Stimulated activated CD8-positive, alpha-beta memory T cell treated with anti-CD3 and anti-CD28 coated beads, Interleukin-12 subunit alpha, Interleukin-12 subunit beta, amount 100 ng/mL, for 24 hours (primary cell): ENCODE data around the gene ACP4.
"Not testable (repeated sequence)": the region's sequence is repeated elsewhere in the genome, so short reads cannot be mapped to it uniquely, and the experiment has no call there.

ENCODE experiments used
- DNase-seq: peaks from one replicate; pipeline ENCODE4 v3.0.0-alpha.2; 2020; ENCODE audit errors: extremely low read depth

ACP4 gene

GRCh38 chr19:50777261-50777660, 13.0 kb upstream of the ACP4 start:
- no peak for DNase-seq

- no peak for DNase-seq
Observed at GRCh38 chr19:50777830-50778303, 12.3 kb upstream of the ACP4 start.

- DNase-seq = no peak
Observed at GRCh38 chr19:50778906-50779430, 11.2 kb upstream of the ACP4 start.

- DNase-seq = no peak
Observed at GRCh38 chr19:50779504-50780457, 10.4 kb upstream of the ACP4 start.

- DNase-seq = no peak
Observed at GRCh38 chr19:50780753-50781435, 9.3 kb upstream of the ACP4 start.

- DNase-seq = not testable (repeated sequence)
Observed at GRCh38 chr19:50783848-50784152, 6.4 kb upstream of the ACP4 start.

- no peak for DNase-seq
Observed at GRCh38 chr19:50784710-50785109, 5.5 kb upstream of the ACP4 start.

- DNase-seq = no peak
Observed at GRCh38 chr19:50785329-50785728, 4.9 kb upstream of the ACP4 start.

- no peak for DNase-seq
Observed at GRCh38 chr19:50790922-50791467, 780 bp downstream of the ACP4 start.

- no peak for DNase-seq
Observed at GRCh38 chr19:50791594-50792271, 1.5 kb downstream of the ACP4 start.

- no peak for DNase-seq
Observed at GRCh38 chr19:50792272-50793250, 2.3 kb downstream of the ACP4 start.

GRCh38 chr19:50793558-50794065, 3.4 kb downstream of the ACP4 start:
- no peak for DNase-seq

- no peak for DNase-seq
Observed at GRCh38 chr19:50794074-50794875, 4.1 kb downstream of the ACP4 start.

GRCh38 chr19:50794876-50795663, 4.9 kb downstream of the ACP4 start:
- no peak for DNase-seq

GRCh38 chr19:50795664-50796073, 5.5 kb downstream of the ACP4 start:
- no peak for DNase-seq

GRCh38 chr19:50796128-50796633, 6.0 kb downstream of the ACP4 start:
- DNase-seq = no peak

GRCh38 chr19:50796634-50797428, 6.6 kb downstream of the ACP4 start:
- no peak for DNase-seq

- no peak for DNase-seq
Observed at GRCh38 chr19:50797429-50797780, 7.2 kb downstream of the ACP4 start.
